Erythroblast (primary cell): Measurements from ENCODE around the gene POR.

Source experiments
- GATA1 ChIP-seq: IDR thresholded peaks from 2 replicates; pipeline ENCODE4 v1.6.1; 2011; ENCODE audit warnings: low read depth, mild to moderate bottlenecking, control low read depth, low read length, moderate library complexity
- POLR2A ChIP-seq: IDR thresholded peaks from 2 replicates; pipeline ENCODE4 v1.6.1; 2011; ENCODE audit warnings: mild to moderate bottlenecking, low read length

DNA sequence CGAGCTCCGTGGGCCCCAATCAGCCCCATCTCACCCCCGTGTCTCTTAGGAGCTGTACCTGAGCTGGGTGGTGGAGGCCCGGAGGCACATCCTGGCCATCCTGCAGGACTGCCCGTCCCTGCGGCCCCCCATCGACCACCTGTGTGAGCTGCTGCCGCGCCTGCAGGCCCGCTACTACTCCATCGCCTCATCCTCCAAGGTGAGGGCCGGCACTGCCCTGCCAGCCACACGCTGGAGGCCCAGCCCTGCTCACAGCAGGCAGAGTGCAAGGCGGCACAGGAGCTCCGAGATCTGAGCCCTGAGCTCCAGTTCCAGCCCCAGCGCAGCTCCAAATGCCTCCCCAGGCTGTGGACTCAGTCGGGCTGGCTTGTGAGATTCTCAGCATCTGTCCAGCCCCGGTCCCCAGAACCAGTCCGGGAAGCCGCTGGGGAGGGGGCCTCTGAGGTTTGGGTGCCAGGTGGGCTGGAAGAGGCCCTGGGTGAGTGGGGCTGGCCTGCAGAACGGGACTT, 70.1 kb downstream of the POR start:
- TF ChIP-seq POLR2A (no peak), GATA1 (no peak)
